Activated CD8-positive, alpha-beta memory T cell treated with anti-CD3 and anti-CD28 coated beads, Interleukin-2, amount 50 U/mL, for 48 hours (primary cell): ENCODE data around the gene EVX2.

Source experiments
- DNase-seq: peaks from one replicate; pipeline ENCODE4 v3.0.0-alpha.2; 2020

EVX2 gene

DNA sequence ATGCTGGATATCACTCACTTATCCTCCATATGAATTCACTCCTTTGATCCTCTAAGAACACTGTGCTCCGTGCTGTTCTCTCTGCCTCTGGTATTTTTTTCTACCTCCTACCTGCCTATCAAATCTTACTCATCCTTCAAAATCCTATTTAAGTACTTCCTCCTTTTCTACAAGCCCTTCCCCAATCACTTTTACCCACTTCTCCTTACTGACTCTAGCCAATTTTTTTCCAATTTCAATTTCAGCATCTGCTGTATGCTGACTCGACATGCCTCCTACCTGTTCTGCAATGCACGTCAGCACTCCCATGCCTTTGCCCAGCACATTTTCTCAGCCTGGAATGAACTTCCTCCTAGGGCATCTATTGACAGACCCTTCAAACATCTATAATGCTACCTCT, 44.4 kb downstream of the EVX2 start:
- no peak for DNase-seq

DNA sequence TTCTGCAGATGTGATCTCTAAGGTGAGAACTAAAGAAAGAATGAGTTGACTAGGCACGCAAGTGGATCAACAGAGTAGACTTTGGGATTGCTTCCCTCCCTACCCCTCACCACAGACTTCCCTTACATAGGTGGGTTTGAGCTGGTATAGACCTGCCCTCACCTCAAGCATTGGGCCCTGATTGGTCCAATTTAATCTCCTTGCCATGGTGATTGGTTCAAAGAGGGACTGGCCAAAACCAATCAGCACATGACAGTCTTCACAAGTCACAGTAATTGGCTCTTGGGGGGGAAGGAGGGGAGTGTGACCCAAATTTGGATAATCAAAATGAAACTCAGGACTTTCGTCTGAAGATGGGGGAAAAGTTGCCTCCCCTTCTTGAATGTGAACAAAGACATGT, 45.1 kb downstream of the EVX2 start:
- DNase-seq, result no peak

DNA sequence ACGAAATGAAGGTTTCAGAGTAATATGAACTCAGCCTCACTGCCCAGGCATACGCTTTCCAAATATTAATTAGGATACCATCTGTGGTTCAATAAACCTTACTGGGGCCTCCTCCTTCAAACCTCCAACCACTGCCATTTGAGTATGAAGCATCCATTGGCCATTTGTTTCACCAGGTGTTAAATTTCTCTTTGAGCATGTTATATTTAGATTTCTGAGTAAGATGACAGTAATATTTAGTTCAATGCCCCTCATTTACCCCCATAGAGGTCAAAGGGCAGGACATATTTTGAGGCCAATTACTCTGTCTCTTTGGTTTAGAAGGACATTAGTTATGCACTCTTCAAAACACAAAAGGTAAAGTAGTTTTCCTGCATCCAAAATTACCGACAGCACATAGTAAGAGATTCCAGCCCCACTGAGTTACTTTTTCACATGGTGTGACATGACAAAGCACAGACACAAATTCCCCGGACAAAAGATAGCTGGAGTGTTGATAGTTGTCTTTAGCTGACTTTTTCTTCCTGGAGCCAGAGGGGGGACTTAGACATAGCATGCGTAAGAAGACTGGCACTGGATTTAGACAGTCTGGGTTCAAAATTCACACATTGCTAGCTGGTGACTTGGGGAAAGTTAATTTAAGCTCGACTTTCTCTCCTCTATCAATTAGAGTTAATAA, 48.6 kb downstream of the EVX2 start:
- DNase-seq, result no peak

DNA sequence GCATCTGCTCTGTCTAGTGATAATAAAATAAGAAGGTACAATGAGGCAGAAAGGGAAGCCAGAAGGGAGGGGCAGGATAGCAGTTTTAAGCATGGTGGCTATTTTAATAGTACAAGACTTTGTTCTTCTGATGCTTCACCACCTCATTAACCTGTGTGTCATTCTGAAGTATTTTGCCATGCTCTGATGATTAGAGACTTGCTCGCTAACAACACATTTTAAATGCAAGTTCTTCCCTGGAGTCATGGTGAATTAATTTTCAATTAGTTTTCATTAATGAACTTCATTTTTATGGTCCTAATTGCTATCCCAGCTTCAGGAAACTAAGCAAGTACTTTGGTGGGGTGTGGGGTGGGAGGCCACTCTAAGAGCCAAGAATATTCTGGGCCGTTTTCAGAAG, 56.0 kb downstream of the EVX2 start:
- DNase-seq, result no peak
